ENCODE data around the gene CIRBP.

CIRBP gene

DNA sequence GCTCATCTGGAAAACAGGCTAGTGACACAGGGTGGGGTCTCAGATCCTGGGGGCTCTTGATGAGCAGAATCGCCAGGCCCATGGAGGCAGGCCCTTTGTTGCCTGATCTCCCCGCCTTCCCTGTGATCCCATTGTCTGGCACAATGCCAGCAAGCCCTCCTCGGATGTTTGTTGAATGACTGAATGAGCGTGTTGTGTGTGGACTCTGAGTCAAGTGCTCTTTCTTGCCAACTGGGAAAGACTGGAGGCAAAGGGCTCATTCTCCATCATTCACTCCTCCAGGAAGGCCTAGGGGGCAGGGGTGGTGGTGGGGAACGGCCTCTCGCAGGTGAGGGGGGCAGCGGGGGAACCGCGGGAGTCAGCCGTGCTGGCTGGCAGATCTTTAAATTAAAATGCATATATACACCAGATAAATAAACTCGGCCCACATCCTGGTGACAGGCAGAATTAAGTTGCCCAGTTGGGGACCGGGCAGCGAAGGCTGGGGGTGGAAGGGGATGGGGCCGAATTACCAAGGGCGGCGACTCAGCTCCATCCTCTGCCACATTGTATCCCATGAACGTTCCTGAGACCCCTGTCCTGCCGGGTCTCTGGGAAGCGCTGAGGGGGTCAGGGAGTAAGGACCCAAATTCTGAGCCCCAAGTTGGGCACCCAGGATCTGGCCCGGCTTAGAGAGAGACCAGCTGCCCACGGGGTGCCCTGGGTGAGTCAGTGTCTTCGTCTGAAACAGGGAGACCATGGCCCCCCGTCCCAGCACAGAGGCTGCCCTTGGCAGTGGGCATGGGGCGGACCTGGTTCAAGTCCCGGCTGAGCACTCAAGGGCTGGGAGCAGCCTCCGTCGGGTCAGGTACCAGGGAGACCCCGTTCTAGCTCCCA lies 41.1 kb downstream of the CIRBP start:
- TF ChIP-seq, protein P1, sequence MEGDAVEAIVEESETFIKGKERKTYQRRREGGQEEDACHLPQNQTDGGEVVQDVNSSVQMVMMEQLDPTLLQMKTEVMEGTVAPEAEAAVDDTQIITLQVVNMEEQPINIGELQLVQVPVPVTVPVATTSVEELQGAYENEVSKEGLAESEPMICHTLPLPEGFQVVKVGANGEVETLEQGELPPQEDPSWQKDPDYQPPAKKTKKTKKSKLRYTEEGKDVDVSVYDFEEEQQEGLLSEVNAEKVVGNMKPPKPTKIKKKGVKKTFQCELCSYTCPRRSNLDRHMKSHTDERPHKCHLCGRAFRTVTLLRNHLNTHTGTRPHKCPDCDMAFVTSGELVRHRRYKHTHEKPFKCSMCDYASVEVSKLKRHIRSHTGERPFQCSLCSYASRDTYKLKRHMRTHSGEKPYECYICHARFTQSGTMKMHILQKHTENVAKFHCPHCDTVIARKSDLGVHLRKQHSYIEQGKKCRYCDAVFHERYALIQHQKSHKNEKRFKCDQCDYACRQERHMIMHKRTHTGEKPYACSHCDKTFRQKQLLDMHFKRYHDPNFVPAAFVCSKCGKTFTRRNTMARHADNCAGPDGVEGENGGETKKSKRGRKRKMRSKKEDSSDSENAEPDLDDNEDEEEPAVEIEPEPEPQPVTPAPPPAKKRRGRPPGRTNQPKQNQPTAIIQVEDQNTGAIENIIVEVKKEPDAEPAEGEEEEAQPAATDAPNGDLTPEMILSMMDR (IDR thresholded peaks at IDR 0.05; ENCODE audit: unreplicated experiment in 3 of 3), result no peak
- Mint-ChIP-seq H3K27me3 (ENCODE audit: low read depth) (peaks cover 10% of the 10 kb centered on the region), H3K36me3 (ENCODE audit: low read depth) (no peaks in the 10 kb centered on the region), H3K27ac (no peak overlapping the region), H3K4me1 (no peaks in the 10 kb centered on the region), H3K4me3 (no peak overlapping the region), H3K9me3 (no peaks in the 10 kb centered on the region)

DNA sequence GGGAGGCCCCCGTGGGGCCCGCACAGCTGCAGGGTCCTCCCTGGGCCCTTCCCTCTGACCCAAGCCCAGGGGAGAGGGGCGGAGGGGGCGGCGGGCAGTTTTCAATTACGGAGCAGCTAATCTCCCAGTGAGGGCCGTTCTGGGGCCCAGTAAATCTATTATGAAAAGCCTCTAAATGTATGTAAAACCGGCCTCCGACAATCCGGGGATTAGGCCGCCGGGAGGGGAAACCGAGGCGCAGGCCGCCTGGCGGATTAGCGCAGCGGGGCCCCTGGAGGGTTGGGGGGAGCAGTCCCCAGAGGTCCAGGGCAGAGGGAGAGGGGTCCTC lies 41.7 kb downstream of the CIRBP start:
- Mint-ChIP-seq H3K27me3 (ENCODE audit: low read depth) (peaks cover 10% of the 10 kb centered on the region), H3K4me3 (no peak overlapping the region), H3K36me3 (ENCODE audit: low read depth) (no peaks in the 10 kb centered on the region), H3K4me1 (no peaks in the 10 kb centered on the region), H3K27ac (no peak overlapping the region), H3K9me3 (no peaks in the 10 kb centered on the region)
- TF ChIP-seq, protein P1 (IDR thresholded peaks at IDR 0.05; ENCODE audit: unreplicated experiment in 3 of 3), result no peak

DNA sequence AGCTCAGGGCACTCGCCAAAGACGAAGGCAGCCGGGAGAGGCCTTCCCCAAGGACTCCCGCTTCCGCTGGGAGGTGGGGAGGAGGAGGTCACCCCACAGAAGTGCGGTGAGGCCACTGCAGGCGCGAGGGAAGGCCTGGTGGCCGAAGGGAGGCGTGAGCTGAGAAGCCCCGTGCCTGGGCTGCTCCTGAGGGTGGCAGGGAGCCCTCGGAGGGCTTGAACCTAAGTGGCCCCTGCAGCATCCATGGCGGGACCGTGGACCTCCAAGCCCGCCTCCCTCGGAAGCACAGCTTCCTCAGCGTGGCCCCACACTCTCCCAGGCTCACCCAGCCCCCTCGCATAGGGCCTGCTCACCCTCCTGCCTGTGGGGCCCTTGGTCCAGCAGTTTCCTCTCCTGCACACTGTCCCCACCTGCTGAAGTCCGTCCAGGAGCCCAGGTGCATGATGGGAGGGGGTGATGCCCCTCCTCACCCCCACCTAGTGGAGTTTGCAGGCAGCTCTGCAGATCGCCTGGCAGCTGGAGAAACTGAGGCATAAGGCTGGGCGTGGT lies 42.5 kb downstream of the CIRBP start:
- Mint-ChIP-seq H3K9me3 (no peaks in the 10 kb centered on the region), H3K27ac (no peak overlapping the region), H3K4me1 (no peaks in the 10 kb centered on the region), H3K4me3 (no peak overlapping the region), H3K27me3 (ENCODE audit: low read depth) (peaks cover 14% of the 10 kb centered on the region), H3K36me3 (ENCODE audit: low read depth) (no peaks in the 10 kb centered on the region)
- TF ChIP-seq, protein P1 (IDR thresholded peaks at IDR 0.05; ENCODE audit: unreplicated experiment in 3 of 3), result no peak

DNA sequence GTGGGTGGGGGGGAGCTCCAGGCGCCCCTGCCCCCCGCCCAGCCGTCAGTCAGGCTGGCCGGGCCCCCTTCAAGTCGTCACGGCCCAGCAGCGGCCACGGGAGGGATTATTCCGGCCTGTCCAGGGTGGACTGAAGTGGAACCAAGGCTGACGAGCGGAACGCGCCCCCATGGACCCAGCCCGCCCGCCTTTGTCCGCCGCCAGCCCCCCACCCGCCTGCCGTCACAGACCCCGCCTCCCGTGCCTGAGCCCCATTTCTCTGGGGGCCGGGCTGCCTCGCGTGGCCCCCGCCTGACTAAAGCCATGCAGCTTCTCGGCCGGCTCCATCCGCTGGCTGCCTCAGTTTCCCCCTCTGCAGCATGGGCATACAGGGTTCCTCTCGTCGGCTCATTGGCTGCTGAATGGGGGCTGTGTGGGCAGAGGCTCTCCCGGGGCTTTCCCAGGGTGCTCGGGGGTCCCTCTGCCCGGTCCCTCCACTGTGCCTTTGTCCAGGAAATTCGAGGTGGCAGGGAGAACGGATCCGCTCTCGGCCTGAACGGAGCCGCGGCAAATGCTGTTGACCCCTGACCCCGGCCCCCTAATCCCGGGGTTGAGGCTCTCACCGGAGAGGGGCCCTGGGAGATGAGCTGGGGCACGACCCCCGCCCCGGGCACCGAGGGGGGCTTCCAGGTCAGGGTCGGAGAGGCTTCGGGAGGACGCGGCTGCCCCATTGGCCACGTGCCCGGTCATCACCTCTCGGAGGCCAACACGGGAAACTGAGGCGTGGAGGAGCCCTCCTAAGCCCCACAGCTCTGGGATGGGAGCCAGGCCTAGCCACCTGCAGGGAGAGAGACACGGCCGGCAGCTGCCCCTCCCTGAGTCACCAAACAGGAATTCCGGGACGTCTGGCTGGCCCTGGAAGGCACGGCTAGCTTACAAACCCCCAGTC lies 43.9 kb downstream of the CIRBP start:
- TF ChIP-seq, protein P1 (IDR thresholded peaks at IDR 0.05; ENCODE audit: unreplicated experiment in 3 of 3), result no peak
- no peak overlapping the region for H3K27ac Mint-ChIP-seq
- H3K27me3 Mint-ChIP-seq (ENCODE audit: low read depth), result peaks cover 26% of the 10 kb centered on the region
- peaks cover 7% of the 10 kb centered on the region for H3K4me1 Mint-ChIP-seq
- no peaks in the 10 kb centered on the region for H3K9me3 Mint-ChIP-seq
- H3K36me3 Mint-ChIP-seq (ENCODE audit: low read depth), result no peaks in the 10 kb centered on the region
- no peak overlapping the region for H3K4me3 Mint-ChIP-seq

DNA sequence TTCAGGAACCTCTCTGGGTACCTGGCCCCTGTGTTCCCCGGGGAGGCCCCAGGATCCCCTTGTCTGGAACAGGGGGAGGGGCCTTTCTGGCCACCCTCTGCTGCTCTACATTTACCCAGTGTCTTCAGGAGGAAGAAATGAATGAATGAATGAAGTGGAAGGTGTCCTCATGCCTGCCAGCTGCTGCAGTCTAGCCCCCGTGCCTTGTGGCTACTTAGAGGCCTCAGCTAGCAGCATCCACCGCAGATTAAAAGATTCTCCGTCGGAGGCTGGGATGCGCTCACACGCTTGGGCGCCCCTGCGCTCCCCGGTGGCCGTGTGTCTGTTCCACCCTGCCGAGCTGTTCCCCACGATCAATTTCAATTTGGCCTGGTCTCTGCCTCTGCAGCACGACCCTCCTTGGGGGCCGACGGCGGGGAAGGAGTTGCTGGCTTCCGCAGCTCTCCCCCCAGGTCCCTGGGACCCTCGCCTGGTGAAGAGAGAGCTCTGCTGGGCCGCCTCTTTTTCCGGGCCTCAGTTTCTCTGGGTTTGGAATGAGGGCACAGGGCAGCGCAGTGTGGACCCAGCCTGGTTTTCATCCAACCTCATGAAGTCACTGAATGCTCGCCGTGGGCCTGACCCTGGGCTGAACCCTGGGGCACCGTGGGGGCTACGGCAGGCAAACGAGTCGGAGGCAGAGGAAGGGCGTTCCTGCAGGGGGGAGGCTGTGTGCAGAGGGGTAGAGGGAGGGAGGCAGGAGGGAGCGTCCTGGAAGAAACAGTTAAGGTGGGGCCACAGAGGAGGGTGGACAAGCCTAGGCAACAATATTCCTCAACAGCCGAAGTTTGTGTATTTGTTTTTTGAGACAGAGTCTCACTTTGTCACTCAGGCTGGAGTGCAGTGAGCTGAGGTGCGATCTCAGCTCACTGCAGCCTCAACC lies 44.8 kb downstream of the CIRBP start:
- no peaks in the 10 kb centered on the region for H3K9me3 Mint-ChIP-seq
- TF ChIP-seq, protein P1 (IDR thresholded peaks at IDR 0.05; ENCODE audit: unreplicated experiment in 3 of 3), result no peak
- no peak overlapping the region for H3K27ac Mint-ChIP-seq
- H3K36me3 Mint-ChIP-seq (ENCODE audit: low read depth), result no peaks in the 10 kb centered on the region
- H3K27me3 Mint-ChIP-seq (ENCODE audit: low read depth), result peaks cover 34% of the 10 kb centered on the region
- H3K4me3 Mint-ChIP-seq, result no peak overlapping the region
- peaks cover 7% of the 10 kb centered on the region for H3K4me1 Mint-ChIP-seq
